Keratinocyte (primary cell): ENCODE data around the gene LRRC58.

ENCODE experiments used
- EZH2 ChIP-seq: IDR thresholded peaks from one replicate; pipeline ENCODE4 v1.6.1; 2012; ENCODE audit warnings: inconsistent platforms, mild to moderate bottlenecking, low read length, moderate library complexity
- TF ChIP-seq, protein P1 (sequence below), 3 experiments: IDR thresholded peaks in 1 of 3; conservative IDR thresholded peaks in 1 of 3; optimal IDR thresholded peaks in 1 of 3; 2 replicates in 2 of 3; 3 replicates in 1 of 3; pipeline versions ENCODE3 to v1.5.1; 2011; ENCODE audit warnings: low read length in 3 of 3, mild to moderate bottlenecking in 3 of 3, moderate library complexity in 2 of 3, control low read depth in 1 of 3, inconsistent platforms in 1 of 3; ENCODE audit not compliant: insufficient read depth in 2 of 3; ENCODE audit errors: extremely low read depth in 1 of 3

DNA sequence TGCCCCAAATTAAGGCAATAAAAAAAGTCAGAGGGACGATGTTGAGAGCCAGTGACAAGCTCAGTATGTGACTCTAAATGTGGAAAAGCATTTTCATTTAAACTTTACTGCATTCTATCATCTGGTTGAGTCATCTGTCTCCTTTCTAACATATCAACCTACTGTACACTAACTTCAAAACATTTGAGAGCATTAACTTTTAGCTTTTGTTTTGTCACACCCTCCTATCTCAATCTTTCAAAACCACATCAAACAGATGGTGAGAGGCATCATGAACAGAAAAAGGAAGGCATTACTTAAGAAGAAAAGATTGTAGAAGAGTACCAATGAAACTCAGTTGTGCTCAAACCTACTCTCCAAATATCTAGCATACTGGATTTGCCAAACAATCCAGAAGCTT is 4.8 kb downstream of the LRRC58 start:
- TF ChIP-seq, protein P1, sequence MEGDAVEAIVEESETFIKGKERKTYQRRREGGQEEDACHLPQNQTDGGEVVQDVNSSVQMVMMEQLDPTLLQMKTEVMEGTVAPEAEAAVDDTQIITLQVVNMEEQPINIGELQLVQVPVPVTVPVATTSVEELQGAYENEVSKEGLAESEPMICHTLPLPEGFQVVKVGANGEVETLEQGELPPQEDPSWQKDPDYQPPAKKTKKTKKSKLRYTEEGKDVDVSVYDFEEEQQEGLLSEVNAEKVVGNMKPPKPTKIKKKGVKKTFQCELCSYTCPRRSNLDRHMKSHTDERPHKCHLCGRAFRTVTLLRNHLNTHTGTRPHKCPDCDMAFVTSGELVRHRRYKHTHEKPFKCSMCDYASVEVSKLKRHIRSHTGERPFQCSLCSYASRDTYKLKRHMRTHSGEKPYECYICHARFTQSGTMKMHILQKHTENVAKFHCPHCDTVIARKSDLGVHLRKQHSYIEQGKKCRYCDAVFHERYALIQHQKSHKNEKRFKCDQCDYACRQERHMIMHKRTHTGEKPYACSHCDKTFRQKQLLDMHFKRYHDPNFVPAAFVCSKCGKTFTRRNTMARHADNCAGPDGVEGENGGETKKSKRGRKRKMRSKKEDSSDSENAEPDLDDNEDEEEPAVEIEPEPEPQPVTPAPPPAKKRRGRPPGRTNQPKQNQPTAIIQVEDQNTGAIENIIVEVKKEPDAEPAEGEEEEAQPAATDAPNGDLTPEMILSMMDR (optimal IDR thresholded peaks at IDR 0.05 in 1 of 3, IDR thresholded peaks at IDR 0.05 in 1 of 3, conservative IDR thresholded peaks at IDR 0.05 in 1 of 3; ENCODE audit: extremely low read depth in 1 of 3, insufficient read depth in 2 of 3, low read length in 3 of 3): no peak
- no peak for TF ChIP-seq EZH2
